Stimulated activated CD8-positive, alpha-beta memory T cell treated with anti-CD3 and anti-CD28 coated beads, Interleukin-12 subunit alpha, Interleukin-12 subunit beta, amount 100 ng/mL, for 4 hours (primary cell): ENCODE results near the gene GLP2R.
"Not testable (repeated sequence)": the region's sequence is repeated elsewhere in the genome, so short reads cannot be mapped to it uniquely, and the experiment has no call there.

Experiments
- DNase-seq: peaks from one replicate; pipeline ENCODE4 v3.0.0-alpha.2; 2020; ENCODE audit warnings: low read depth

GLP2R gene

DNA sequence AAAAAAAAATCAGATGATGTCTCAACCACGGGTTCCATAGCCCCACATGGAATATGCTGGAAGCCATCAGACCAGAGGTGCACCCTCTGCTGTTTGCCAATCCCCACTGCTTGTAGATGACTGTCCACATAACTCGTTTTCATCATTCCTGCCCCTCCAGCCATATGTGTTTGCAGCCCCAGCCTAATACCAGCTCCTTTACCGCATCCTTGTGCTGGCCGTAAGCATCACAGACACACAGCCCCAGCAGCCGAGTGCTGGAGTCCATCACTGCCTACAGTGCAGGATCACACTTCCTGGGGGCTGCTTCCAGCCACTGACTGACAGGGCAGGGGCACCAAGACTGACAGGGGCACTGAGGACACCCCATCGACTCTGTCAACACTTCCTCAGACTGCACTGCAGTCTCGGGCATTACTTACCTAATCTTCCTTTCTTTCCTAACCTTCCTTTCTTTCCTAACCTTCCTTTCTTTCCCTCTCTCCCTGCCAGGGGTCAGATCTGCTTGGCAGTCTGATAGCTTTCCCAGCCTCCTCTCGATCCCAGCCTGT, 74.4 kb downstream of the GLP2R start:
- DNase-seq = no peak

DNA sequence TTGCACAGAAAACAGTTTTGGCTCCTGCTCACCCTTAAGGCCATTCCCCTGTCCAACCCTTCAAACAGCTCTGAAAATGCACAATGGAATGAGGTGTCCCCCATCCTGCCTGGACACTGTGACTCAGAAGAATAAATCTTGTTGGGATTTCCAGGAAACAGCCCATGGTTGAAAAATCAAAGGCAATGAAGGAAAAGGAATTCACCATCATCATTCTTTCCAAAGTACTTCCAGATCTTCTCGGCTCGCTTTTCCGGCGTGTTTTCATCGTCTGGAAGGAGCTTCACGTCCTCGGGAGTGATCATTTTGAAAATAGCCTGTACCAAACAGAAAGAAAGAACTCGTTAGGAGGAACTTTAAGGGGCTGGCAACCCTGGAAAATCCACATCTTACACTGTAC, 75.1 kb downstream of the GLP2R start:
- DNase-seq = no peak

DNA sequence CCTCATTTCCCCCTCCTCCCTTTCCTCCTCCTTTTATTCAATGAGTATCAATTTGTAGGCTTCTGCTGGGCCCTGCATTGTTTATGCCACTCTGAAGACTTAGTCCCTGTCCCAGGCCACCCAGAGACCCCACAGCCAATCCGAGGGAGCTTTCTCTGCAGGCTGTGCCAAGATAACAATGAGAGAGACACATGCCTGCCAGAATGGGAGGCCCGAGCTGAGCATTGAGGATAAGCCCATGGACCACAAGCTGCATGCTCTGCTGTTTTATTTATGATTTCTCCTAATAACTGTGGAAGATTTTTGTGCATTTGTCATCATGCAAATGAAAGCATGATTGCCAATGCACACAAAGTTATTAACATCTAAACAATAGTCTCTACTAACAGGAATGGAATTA, 76.4 kb downstream of the GLP2R start:
- no peak for DNase-seq

DNA sequence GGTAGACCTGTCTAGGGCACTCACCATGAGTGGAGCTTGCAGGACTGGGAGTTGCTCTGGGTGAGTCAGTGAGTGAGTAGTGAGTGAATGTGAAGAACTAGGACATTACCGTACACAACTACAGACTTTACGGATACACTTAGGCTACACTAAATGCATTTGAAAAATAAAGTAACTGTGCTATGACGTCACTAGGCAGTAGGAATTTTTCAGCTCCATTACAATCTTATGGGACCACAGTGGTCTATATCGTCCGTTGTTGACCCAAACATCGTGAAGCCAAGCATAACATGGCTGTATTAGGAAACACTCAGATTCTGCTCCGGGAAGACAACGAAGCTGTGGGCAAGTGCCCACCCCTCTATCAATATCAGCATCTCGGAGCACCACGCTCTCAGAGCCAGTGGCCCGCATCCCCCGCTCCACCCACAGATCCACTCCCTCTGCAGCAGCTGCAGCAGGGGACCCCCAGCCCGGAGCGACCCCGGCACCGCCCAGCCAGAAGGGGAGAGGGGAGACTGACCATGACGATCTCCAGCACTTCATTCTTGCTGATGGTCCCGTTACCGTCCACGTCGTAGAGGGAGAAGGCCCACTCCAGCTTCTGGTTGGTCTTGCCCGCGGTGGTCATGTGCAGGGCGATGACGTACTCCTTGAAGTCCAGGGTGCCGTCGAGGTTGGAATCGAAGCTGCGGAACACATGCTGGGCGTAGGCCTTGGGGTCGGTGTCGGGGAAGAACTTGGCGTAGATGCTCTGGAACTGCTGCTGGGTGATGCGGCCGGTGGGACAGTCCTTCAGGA, 78.8 kb downstream of the GLP2R start:
- no peak for DNase-seq

DNA sequence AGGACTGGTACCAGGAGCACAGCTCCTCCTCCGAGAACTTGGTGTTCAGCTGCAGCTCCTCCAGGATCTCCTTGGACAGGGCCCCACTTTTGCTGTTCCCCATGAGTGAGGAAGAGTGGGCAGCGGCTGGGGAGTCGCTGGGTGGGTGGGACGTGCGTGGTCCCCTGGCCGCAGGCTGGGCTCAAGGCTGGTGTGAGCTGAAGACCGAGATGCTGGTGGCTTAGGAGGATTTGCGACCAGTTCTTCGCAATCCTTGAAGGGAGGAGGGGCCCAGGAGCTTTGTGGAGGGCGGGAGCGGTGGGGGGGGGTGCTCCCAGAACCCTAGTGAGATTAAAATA, 79.3 kb downstream of the GLP2R start, which contains the start of gene RCVRN:
RCVRN (minus strand) TSS at position 194 of the 338 bp plus-strand sequence; CDS start at position 103, 91 bp downstream.
- no peak for DNase-seq

DNA sequence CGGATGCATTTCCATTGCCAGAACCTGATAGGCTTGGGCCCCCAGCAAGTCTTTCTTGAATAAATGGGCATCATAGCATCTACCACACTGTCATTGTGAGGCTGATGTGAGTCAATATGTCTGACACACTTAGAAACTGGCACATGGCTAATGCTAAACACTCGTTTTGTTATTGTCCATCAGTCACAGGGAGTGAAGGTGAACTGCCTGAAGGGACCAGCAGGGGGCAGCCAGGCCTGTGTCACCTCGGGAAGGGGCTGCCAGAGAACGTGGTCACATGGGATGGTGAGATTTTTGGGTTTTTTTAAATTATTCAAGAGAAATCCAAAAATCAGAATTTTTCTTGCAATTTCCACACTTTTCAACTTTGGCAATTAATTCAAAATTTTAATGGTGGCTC, 80.2 kb downstream of the GLP2R start:
- no peak for DNase-seq

DNA sequence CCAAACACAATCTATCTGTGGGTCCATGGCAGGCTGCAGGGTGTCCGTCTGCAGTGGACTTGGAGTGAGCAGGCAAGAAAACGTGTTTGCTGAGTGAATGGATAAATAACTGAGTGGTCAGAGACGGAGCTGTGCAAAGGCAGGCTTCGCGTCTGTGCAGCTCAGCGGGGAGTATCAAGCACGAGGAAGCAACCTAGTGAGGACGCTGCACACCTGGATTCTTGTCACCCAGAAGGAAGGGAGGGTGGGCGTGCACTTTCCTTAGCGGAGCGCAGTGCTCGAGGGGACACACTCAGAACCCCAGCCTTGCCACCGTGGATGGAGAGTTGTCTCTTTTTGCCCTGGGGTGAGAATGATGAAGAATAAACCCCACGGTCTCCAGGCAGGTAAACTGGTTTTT, 80.9 kb downstream of the GLP2R start:
- DNase-seq = no peak

DNA sequence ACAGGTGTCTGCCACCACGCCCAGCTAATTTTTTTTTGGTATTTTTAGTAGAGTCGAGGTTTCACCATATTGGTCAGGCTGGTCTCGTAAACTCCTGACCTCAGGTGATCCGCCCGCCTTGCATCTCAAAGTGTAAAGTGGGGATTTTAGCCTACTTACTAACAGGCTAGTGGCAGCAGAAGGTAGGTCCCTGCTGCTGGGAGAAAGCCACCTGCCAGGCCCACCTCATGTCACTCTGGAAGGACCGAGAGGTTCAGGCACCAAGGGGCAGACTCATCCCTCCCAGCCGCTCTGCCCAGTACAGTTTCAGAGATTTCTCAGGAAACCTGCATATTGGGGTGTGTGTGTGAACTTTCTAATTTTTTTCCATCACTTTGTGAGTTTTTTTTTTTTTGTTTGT, 81.4 kb downstream of the GLP2R start:
- no peak for DNase-seq

DNA sequence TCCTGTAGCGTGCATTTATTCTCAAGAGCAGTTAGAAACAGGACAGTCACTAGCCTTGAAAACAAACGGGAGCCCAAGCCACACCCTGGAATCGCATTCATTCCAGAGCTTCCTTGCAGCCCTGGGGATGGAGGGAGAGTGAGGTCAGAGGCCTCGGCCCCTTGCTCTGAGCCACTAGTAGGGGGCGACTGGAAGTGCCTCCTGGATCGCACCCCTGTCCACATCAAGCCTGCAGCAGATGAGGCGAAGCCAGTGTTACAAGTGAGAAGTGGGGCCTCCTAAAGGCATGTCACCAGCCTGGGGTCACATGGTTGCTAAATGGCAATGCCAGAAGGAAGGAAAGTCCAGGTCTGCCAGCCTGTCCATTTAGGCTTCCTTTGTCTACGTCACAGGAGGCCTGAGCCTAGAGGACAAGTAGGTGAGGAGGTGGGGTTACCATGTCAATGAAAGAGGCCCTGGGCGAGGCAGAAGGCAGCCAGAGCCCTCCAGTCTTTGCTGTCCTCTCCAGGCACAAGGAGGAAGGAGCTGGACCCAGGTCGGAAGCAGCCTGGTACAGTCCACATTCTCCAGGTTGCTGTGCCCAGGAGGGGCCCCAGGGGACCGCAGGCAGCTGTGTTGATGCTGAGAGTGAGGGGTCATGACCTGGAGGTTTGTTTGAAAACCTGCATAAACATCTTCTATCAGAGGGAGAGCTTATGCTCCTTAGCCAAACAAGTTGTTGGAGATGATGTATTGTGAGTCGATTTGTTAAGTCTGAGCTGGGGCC, 82.3 kb downstream of the GLP2R start:
- DNase-seq = no peak

DNA sequence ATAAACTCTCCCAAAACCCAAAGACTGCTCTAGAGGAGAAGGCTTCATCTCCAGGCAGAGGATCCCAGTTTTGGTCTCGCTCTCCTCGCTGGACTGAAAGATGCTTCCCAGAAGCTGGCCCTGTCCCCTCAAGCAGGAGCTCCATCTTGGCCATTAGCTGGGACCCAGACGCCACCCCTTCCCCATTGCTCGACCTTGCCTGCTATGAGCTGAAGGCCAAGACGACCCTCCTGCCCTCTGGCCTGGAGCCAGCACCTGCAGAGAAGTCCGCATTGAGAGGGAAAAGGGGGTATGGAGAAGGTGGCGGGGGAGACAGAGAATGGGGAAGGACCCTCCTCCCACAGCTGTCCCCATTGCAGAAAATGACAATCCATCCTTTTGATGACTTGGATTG, 82.9 kb downstream of the GLP2R start:
- no peak for DNase-seq

DNA sequence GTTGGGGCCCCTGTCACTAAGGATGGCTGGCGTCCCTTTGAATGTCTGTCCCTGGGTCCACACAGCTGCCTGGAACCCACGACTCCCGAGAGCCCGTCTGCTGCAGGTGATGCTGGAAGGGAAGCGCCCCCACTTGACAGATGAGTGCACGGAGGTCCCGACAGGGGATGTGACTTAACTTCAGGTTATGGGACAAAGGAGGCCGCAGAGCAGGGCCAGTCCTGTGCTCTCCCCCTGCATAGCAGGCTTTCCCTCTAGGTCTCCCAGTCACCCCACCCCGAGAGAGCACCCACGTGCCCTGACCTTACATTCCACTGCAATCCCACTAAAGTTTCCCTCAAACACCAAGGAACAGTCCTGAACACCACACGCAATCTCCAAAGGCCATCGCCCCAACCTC, 85.4 kb downstream of the GLP2R start:
- DNase-seq = no peak

DNA sequence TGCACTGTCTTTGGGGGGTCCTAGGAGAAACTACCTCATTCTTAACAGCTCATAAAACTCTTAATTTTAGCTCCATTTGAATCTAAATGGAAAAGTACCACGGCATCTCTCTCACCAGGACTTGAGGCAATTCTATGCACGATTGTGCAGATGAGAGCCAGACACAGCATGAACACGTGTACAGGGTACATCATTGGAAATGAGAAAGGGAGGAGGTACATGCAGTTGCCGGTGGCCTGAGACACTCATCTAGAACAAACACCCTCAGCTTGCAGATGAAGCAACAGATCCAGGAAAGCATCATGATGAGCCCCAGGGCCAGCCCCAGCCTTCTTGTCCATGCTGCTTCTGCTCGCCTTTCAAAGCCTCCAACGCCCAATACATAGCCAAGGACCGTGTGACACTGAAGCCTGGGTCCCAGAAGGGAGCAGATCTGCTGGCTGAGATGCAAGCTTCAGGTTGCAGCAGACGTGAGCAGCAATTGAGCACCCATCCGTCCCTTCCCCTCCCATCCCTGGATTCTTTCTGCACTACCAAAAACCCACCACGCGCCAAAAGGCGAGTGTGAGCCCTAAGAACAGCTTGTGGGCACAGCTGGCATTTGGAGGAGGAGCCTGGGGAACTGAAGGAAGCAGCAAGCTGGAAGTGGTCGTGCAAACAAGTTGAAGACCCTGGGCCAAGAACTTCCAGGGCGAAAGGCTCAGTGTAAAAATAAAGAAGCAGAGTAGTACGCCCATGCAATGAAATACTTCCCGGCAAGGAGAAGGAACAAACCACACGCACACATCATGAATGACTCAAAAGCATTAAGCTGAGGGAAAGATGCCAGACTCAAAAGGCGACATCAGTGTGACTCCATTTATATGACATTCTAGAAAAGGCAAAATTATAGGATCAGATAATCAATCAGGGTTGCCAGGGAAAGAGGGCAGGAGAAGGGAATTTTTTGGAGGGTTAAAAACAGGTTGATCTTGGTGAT, 86.7 kb downstream of the GLP2R start:
- no peak for DNase-seq

DNA sequence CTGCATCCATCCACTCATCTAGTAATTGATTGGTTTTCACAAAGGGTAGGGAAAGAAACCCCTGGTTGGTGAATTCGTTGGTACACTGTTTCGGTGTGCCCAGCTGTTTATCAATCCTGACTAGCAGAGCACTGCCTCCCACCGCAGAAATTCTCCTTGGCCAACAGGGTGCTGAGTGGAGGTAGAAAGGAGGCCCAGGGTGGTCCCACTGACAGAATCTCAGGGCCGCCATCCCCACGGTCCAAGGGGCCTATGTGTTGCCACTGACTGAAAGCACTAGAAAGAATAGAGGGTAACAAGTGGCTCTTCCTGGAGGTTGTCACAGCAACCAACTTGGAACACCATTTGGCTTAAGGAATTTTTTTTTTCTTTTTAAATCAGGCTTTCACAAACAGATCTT, 87.8 kb downstream of the GLP2R start:
- no peak for DNase-seq

DNA sequence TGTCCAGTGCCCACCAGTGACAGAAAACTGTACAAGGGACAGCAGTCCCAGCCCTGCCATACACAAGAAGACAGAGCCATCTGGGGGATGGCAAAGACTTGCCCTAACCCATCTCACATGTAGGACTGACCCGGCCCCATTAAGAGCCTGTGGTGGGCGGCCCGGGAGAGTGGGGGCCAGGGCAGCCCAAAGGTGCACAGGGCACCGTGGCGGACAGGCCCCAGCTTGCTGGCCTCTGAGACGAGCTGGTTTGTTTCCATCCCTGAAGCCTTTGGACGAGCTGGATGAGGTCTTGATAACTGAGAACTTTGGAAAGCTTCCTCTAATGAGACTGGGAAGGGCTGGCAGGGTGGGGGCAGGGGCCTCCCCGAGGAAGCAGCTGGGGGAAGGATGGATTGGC, 90.4 kb downstream of the GLP2R start:
- no peak for DNase-seq

DNA sequence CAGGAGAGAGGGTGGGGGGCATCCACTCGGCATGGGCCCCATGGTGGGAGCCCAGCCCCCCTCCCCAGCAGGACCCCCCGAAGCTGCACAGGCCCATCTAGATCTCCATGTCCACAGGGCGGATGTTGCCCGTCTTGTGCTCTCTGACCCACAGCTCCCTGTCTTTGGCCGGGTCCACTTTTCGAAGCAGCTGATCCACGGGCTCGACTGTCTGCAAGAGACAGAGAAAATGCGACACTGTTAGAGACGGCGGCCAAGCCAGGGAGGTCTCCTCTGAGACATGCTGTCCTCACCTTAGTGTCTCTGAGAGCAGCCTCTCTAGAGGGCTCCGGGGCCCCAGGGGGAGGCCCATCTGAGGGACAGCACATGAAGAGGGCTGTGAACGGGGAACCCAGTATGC, 91.4 kb downstream of the GLP2R start:
- DNase-seq = no peak

DNA sequence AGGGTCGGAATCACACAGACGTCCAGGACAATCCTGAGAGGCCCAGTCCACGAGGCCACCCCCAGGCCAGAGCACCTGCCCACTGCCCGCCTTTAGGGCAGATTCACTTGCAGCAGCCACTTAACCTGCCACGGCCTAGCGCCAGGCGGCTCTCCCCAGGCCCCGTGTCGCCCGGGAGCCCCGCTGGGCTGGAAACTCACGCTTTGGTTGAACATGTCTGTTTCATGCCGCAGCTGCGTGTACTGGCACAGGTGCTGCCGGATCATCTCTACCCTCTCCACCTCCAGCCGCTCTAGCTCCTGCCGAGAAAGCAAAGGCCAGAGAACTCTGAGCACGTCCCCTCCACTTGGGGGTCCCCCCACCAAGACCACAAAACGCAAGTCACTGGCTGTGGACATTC, 92.1 kb downstream of the GLP2R start:
- DNase-seq = no peak

DNA sequence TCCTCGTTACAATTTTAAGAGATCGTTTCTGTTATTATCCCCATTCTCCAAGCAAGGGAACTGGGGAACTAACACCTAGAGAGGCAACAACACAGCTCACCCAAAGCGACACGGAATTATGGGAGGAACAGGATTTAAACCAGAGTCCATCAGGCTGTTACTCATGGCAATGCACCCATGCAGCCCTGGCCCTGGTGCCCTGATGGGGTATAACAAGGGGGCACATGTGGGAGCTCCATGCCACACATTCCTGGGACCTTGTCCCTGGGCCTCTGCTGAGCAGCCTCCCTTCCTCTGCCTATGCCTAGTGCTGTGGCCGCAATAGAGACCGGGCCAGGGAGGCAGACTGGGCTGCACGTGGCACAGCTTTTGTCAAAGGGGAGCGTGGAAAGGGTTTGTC, 92.6 kb downstream of the GLP2R start:
- no peak for DNase-seq

DNA sequence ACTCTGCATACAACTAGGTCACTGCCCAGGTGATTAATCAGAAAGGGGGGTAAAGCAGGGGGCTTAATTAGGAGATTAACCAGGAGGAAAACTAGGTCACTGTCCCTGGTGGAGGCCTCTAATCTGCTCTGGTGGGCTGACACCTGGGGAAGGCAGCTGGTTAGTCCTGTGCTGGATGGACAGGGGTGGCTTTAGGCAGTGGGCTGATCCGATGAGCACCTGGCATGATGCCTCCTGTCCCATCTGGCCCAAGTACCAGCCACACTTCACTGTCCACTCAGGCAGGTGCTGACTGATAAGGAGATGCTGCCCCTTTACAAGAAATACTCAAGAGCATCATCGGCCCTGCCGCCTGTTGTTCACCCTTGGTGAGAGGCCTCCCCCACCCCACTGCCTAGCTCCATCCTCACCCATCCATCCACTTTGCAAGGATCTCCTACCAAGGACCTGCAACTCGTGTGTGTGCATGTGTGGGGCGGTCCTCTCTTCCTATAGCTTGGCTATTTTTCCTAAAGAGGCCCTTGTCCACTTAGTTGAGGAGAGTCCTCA, 93.2 kb downstream of the GLP2R start:
- DNase-seq = no peak

DNA sequence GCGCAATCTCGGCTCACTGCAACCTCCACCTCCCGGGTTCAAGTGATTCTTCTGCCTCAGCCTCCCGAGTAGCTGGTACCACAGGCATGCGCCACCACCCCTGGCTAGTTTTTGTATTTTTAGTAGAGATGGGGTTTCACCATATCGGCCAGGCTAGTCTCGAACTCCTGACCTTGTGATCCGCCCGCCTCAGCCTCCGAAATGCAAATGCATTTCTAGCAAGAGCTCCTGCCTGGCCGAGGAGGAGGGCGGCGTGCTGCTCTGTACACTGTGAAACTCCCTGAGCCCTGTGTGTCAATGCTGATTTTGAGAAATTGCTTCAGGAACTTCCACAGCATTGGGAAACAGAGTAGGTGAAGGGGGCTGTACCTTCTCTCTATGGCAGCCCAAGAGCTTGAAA, 95.5 kb downstream of the GLP2R start:
- DNase-seq = not testable (repeated sequence)

DNA sequence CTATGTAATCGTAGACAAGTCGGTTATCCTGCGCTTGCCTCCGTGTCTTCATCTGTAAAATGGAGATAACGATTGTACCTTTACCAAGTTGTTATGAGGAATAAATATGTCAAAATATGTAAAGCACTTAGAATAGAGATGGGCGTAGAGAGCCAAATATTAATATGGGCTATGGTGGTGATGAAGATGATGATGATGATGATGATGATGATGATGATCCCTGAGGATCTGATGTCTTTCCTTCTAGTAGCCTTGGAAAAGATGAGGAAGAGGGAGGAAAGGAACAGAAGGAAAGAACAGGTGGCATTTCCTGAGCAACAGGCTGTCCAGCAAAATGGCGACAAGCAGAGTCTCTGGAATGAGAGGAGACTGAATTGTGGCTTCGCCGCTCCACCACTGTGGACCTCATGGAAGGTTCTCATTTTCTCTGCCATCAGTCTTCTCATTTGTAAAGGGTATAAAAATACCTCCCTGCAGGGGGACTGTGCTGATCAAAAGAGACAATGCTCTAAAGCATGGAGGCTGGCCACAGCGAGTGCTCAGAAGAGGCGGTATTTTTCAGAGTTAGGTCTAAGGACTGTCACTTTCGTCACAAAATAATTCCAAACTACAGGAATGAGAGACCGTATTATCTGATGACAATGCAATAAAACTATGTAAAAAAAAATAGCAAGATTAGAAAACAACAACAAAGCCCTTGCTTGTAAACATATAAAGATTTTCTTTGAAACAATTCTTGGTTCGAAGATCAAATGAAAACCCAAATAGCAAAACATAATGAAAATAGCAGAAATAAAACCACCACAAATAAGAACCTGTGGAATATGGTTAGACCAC, 96.5 kb downstream of the GLP2R start:
- DNase-seq = no peak

DNA sequence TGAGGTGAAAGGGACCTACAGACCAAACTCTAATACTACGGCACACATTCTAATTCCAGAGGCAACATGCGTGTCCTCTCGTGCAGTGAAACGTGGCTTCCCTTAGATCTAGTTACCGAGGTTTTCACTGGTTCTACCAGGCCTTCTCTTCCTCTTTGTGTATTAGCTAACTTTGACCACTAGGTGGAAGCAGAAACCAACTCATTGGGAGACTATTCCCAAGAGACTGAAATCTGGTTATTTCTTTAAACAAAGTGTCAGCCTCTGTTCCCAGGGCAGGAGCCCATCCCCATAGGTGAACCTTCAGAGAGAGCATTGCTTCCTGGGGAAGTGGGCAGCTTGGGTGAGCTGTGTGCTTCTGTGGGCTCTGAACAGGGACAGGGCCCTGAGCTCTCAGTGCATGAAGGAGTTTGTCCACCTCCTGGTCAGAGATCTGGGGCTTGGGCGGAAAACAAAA, 99.0 kb downstream of the GLP2R start:
- no peak for DNase-seq
